Activated T-helper 2 cell treated with anti-CD3 and anti-CD28 coated beads, Interferon-gamma antibody, Interleukin-2, Interleukin-4, amounts not matched to agents 10 μg/mL and 5 μg/mL and 100 μg/mL, durations not matched to agents 14 hours and 24 hours and 36 hours (primary cell): ENCODE results near the gene USP3. TPM values are rescaled to one million over a fixed set of nuclear protein-coding genes. Genes with fewer than 3 reads are reported as not detected.
A peak's percentile ranks its signal among the peaks of the same experiment; 100 is the strongest.

Experiments used
- DNase-seq: peaks from one replicate; pipeline ENCODE4 v3.0.0; 2021; ENCODE audit warnings: low spot score
- H3K27ac Mint-ChIP-seq: one replicate; pipeline ENCODE4 v1.8.0; 2021; ENCODE audit warnings: mixed read lengths
- H3K27me3 Mint-ChIP-seq: one replicate; pipeline ENCODE4 v1.8.0; 2021; ENCODE audit warnings: low read depth, mixed read lengths
- H3K36me3 Mint-ChIP-seq: one replicate; pipeline ENCODE4 v1.8.0; 2021; ENCODE audit warnings: low read depth, mixed read lengths
- H3K4me1 Mint-ChIP-seq: one replicate; pipeline ENCODE4 v1.8.0; 2021; ENCODE audit warnings: low read depth, mixed read lengths
- H3K4me3 Mint-ChIP-seq: one replicate; pipeline ENCODE4 v1.8.0; 2021; ENCODE audit warnings: low read depth, mild to moderate bottlenecking, moderate library complexity, mixed read lengths
- H3K9me3 Mint-ChIP-seq: one replicate; pipeline ENCODE4 v1.8.0; 2021; ENCODE audit warnings: mixed read lengths
- intact Hi-C: fragments of 100-400 bp; cut with micrococcal nuclease; formaldehyde crosslinking; loops from one replicate; pipeline ENCODE4 v1.15.1; 2023
- total RNA-seq: library from RNA; stranded (reverse); gene quantifications from 2 replicates; pipeline ENCODE4 v1.2.3, GENCODE V29; 2022

The USP3 gene
- total RNA-seq, 1 donor from 2014 or later, result 47.6 TPM

GRCh38 chr15:63502843-63503738, 1.3 kb upstream of the USP3 start:
- Mint-ChIP-seq H3K27ac (peak overlapping the region; percentile 89), H3K9me3 (no peaks in the 10 kb centered on the region), H3K27me3 (no peaks in the 10 kb centered on the region), H3K36me3 (peaks cover 9% of the 10 kb centered on the region), H3K4me1 (peaks cover 63% of the 10 kb centered on the region), H3K4me3 (peak overlapping the region; percentile 70)
- intact Hi-C loops, result loop anchor here (2.0 to 10.0 kb wide), 4 partner anchors 36 to 589 kb away; partner anchors contain the start of gene CIAO2A
- DNase-seq, result peak; percentile 63

GRCh38 chr15:63503739-63504246, 600 bp upstream of the USP3 start:
- H3K4me1 Mint-ChIP-seq, result peaks cover 68% of the 10 kb centered on the region
- peak overlapping the region; percentile 70 for H3K4me3 Mint-ChIP-seq
- H3K36me3 Mint-ChIP-seq, result peaks cover 9% of the 10 kb centered on the region
- no peaks in the 10 kb centered on the region for H3K27me3 Mint-ChIP-seq
- H3K9me3 Mint-ChIP-seq, result no peaks in the 10 kb centered on the region
- peak overlapping the region; percentile 89 for H3K27ac Mint-ChIP-seq
- peak; percentile 75 for DNase-seq
- intact Hi-C loops, result loop anchor here (1.0 to 10.0 kb wide), 5 partner anchors 24 to 589 kb away; partner anchors contain the start of gene CIAO2A

- H3K27ac Mint-ChIP-seq, result peak overlapping the region; percentile 89
- H3K27me3 Mint-ChIP-seq, result no peaks in the 10 kb centered on the region
- peaks cover 7% of the 10 kb centered on the region for H3K36me3 Mint-ChIP-seq
- DNase-seq, result peak; percentile 43
- intact Hi-C loops, result loop anchor here (1.0 to 10.0 kb wide), 5 partner anchors 26 to 587 kb away; partner anchors contain the start of gene CIAO2A
- peak overlapping the region; percentile 89 for H3K4me3 Mint-ChIP-seq
- H3K4me1 Mint-ChIP-seq, result peaks cover 71% of the 10 kb centered on the region
- H3K9me3 Mint-ChIP-seq, result no peaks in the 10 kb centered on the region
These were observed 817 bp downstream of the USP3 start for GRCh38 chr15:63504979-63505841.

DNA sequence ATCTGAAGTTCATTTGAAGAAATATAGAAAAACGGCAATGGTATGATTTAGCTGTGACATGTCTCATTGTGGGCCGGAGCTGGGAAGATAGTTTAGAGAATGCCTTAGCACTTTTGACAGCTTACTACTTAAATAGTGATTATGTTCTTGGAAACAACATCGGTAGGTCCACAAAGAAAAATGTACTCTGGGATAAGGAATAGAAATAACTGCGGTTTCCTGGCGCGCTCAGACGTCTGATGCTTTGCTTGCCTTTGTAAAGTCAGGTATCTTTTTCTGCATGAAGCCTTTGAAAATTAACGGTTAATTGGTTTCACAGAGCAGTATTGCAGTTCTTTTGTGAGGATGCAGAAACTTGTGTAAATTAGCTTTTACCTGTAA, 1.4 kb downstream of the USP3 start:
- H3K27ac Mint-ChIP-seq, result peak overlapping the region; percentile 89
- H3K4me1 Mint-ChIP-seq, result peaks cover 72% of the 10 kb centered on the region
- H3K27me3 Mint-ChIP-seq, result no peaks in the 10 kb centered on the region
- intact Hi-C loops, result loop anchor here (5.0 to 10.0 kb wide), 2 partner anchors 46 to 389 kb away; no protein-coding TSS in a partner anchor
- peak overlapping the region; percentile 89 for H3K4me3 Mint-ChIP-seq
- no peak for DNase-seq
- H3K9me3 Mint-ChIP-seq, result no peaks in the 10 kb centered on the region
- H3K36me3 Mint-ChIP-seq, result peaks cover 7% of the 10 kb centered on the region

DNA sequence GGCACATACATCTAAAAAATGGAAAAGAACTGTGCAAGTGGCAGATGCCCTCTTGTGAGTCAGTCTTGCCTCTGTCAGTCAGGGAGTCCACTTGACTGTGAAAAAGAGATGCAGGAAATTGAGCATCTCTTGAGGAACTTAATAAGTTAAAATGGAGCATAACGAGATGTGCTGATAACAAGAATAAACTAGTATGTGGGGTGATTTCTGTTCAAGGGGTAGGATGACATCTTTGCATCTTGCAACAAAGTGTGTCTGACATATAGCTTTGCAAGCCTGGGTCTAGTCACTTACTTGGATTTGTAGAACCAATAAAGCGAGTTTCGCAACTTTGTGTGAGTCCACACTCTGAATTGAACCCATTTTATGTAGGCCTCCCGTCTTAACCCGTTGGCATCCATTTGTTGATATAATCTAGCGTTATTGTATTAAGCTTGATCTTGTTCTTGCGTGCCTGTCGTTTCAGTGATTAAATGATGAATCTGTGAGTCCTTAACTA, 2.2 kb downstream of the USP3 start:
- no peaks in the 10 kb centered on the region for H3K27me3 Mint-ChIP-seq
- intact Hi-C loops, result loop anchor here (5.0 to 10.0 kb wide), 2 partner anchors 46 to 388 kb away; no protein-coding TSS in a partner anchor
- DNase-seq, result no peak

GRCh38 chr15:63507878-63508818, 3.8 kb downstream of the USP3 start:
- Mint-ChIP-seq H3K36me3 (peaks cover 4% of the 10 kb centered on the region), H3K4me1 (peaks cover 58% of the 10 kb centered on the region), H3K27ac (no peak overlapping the region), H3K27me3 (no peaks in the 10 kb centered on the region), H3K9me3 (no peaks in the 10 kb centered on the region), H3K4me3 (no peak overlapping the region)
- no peak for DNase-seq
- intact Hi-C loops, result loop anchor here (5.0 to 10.0 kb wide), 2 partner anchors 44 to 387 kb away; no protein-coding TSS in a partner anchor

More for the DNA sequence above, 2.2 kb downstream of the USP3 start:
- Mint-ChIP-seq H3K4me3 (peak overlapping the region; percentile 89), H3K4me1 (peaks cover 66% of the 10 kb centered on the region), H3K36me3 (peaks cover 7% of the 10 kb centered on the region), H3K27ac (peak overlapping the region; percentile 70), H3K9me3 (no peaks in the 10 kb centered on the region)

- peaks cover 54% of the 10 kb centered on the region for H3K4me1 Mint-ChIP-seq
- H3K27me3 Mint-ChIP-seq, result no peaks in the 10 kb centered on the region
- H3K36me3 Mint-ChIP-seq, result peaks cover 4% of the 10 kb centered on the region
- no peaks in the 10 kb centered on the region for H3K9me3 Mint-ChIP-seq
- intact Hi-C loops, result loop anchor here (5.0 to 10.0 kb wide), 2 partner anchors 43 to 385 kb away; no protein-coding TSS in a partner anchor
- H3K27ac Mint-ChIP-seq, result no peak overlapping the region
- H3K4me3 Mint-ChIP-seq, result no peak overlapping the region
- no peak for DNase-seq
These were observed 4.9 kb downstream of the USP3 start for GRCh38 chr15:63509056-63509954.

- H3K4me3 Mint-ChIP-seq, result no peak overlapping the region
- H3K27me3 Mint-ChIP-seq, result no peaks in the 10 kb centered on the region
- peak overlapping the region; percentile 19 for H3K27ac Mint-ChIP-seq
- peaks cover 59% of the 10 kb centered on the region for H3K4me1 Mint-ChIP-seq
- H3K36me3 Mint-ChIP-seq, result peaks cover 4% of the 10 kb centered on the region
- intact Hi-C loops, result loop anchor here (5.0 to 10.0 kb wide), 2 partner anchors 42 to 385 kb away; no protein-coding TSS in a partner anchor
- no peak for DNase-seq
- no peaks in the 10 kb centered on the region for H3K9me3 Mint-ChIP-seq
These were observed 5.9 kb downstream of the USP3 start for GRCh38 chr15:63509955-63510940.

- no peak for DNase-seq
- intact Hi-C loops, result no loop called here
- no peaks in the 10 kb centered on the region for H3K9me3 Mint-ChIP-seq
- peaks cover 59% of the 10 kb centered on the region for H3K4me1 Mint-ChIP-seq
- H3K4me3 Mint-ChIP-seq, result no peak overlapping the region
- H3K27me3 Mint-ChIP-seq, result no peaks in the 10 kb centered on the region
- peaks cover 2% of the 10 kb centered on the region for H3K36me3 Mint-ChIP-seq
- H3K27ac Mint-ChIP-seq, result no peak overlapping the region
These were observed 7.8 kb downstream of the USP3 start for GRCh38 chr15:63512148-63512547.

DNA sequence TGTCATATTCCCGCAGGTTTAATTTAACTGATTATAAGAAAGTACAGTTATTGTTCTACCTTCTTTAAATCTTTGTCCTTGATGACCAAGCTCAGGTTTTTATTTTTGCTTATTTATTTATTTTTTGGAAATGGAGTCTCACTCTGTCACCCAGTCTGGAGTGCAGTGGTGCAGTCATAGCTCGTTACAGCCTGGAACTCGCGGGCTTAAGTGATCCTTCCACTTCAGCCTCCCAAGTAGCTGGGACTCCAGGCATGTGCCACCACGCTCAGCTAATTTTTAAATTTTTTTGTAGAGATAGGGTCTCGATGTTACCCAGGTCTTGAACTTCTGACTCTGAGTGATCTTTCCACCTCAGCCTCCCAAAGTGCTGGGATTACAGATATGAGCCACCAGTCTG, 8.9 kb downstream of the USP3 start:
- no peak for DNase-seq
- Mint-ChIP-seq H3K4me3 (no peak overlapping the region), H3K9me3 (no peaks in the 10 kb centered on the region), H3K36me3 (peaks cover 3% of the 10 kb centered on the region), H3K27me3 (no peaks in the 10 kb centered on the region), H3K27ac (no peak overlapping the region), H3K4me1 (peaks cover 58% of the 10 kb centered on the region)
- intact Hi-C loops, result no loop called here
